Endothelial cell of umbilical vein (primary cell): ENCODE data around the gene FAM200C. TPM values are rescaled to one million over a fixed set of nuclear protein-coding genes. Genes with fewer than 3 reads are reported as not detected.

Source experiments
- BruUV-seq: library from RNA; stranded (reverse); fragments of 400-500 nt; replicated peaks from 2 replicates; lab custom pipeline; 2021; lab: Mats Ljungman, UMichigan
- CTCF ChIA-PET: fragments of 300-600, 350-600 bp; sonication (Branson Sonifier 250); formaldehyde crosslinking; loops from one replicate; lab custom pipeline; 2021; ENCODE audit warnings: antibody characterized with exemption, inconsistent platforms; lab: Charles Lee
- POLR2A ChIA-PET: fragments of 300-600, 350-600 bp; sonication (Branson Sonifier 250); formaldehyde crosslinking; loops from one replicate; lab custom pipeline; 2021; ENCODE audit warnings: antibody characterized with exemption, inconsistent platforms; lab: Charles Lee
- DNase-seq: peaks from one replicate; pipeline ENCODE4 v3.0.0-alpha.2; 2011; ENCODE audit warnings: low read depth, low spot score
- FAIRE-seq: peaks from 2 replicates; lab custom pipeline; 2011; peaks lifted over from hg19 to GRCh38; lab: Jason Lieb, UNC
- H2AFZ ChIP-seq: 2 replicates; pipeline ENCODE4 v1.6.0; 2012; ENCODE audit warnings: low read depth, low read length, control low read depth, inconsistent platforms
- H3K27ac ChIP-seq: 2 replicates; pipeline ENCODE4 v1.5.1; 2011; ENCODE audit warnings: low read depth, mild to moderate bottlenecking, control low read depth, low read length, moderate library complexity; ENCODE audit not compliant: insufficient read depth
- H3K27me3 ChIP-seq, 2 experiments: 2 replicates each; pipeline versions ENCODE4 v1.6.0 to v1.6.1; 2011; ENCODE audit warnings: low read length in 2 of 2, mixed read lengths in 1 of 2; ENCODE audit not compliant: control insufficient read depth in 2 of 2, insufficient read depth in 2 of 2
- H3K36me3 ChIP-seq, 2 experiments: 2 replicates in 1 of 2; 3 replicates in 1 of 2; pipeline ENCODE4 v1.5.1; 2011; ENCODE audit warnings: low read length in 2 of 2, mild to moderate bottlenecking in 1 of 2, moderate library complexity in 1 of 2; ENCODE audit not compliant: control insufficient read depth in 2 of 2, insufficient read depth in 2 of 2; ENCODE audit errors: extremely low read depth in 1 of 2
- H3K4me1 ChIP-seq: 3 replicates; pipeline ENCODE4 v1.5.1; 2011; ENCODE audit warnings: mild to moderate bottlenecking, low read length; ENCODE audit not compliant: control insufficient read depth, insufficient read depth; ENCODE audit errors: extremely low read depth
- H3K4me2 ChIP-seq: 2 replicates; pipeline ENCODE4 v1.6.1; 2011; ENCODE audit warnings: low read length, control low read depth, mixed read lengths; ENCODE audit not compliant: insufficient read depth
- H3K4me3 ChIP-seq, 3 experiments: fragments of 200-600 bp in 1 of 3; sonication (generic), shearing (Covaris generic) in 1 of 3; replicated peaks in 1 of 3; 2 replicates each; pipeline ENCODE4 v1.5.1; 2011 to 2016; ENCODE audit warnings: control low read depth in 3 of 3, low read length in 3 of 3, mild to moderate bottlenecking in 2 of 3, inconsistent platforms in 1 of 3, low read depth in 1 of 3, moderate library complexity in 1 of 3; ENCODE audit not compliant: insufficient read depth in 1 of 3
- H3K79me2 ChIP-seq: 2 replicates; pipeline ENCODE4 v1.6.0; 2012; ENCODE audit warnings: low read length, inconsistent platforms; ENCODE audit not compliant: control insufficient read depth, insufficient read depth
- H3K9ac ChIP-seq: replicated peaks from 2 replicates; pipeline ENCODE3; 2011; ENCODE audit warnings: low read length, control low read depth; ENCODE audit not compliant: insufficient read depth; ENCODE audit errors: extremely low read depth
- H3K9me1 ChIP-seq: replicated peaks from 3 replicates; pipeline ENCODE4 v1.6.0; 2011; ENCODE audit warnings: mild to moderate bottlenecking, low read length; ENCODE audit not compliant: control insufficient read depth, insufficient read depth; ENCODE audit errors: extremely low read depth
- H3K9me3 ChIP-seq: replicated peaks from 2 replicates; pipeline ENCODE4 v1.5.1; 2012; ENCODE audit warnings: low read length, inconsistent platforms; ENCODE audit not compliant: control insufficient read depth, insufficient read depth
- H4K20me1 ChIP-seq: replicated peaks from 2 replicates; pipeline ENCODE3; 2011; ENCODE audit warnings: mild to moderate bottlenecking, low read length; ENCODE audit not compliant: control insufficient read depth, insufficient read depth; ENCODE audit errors: extremely low read depth
- CTCF ChIP-seq, 2 donors: IDR thresholded peaks; 1 replicate in 1 of 2; 2 replicates in 1 of 2; pipeline ENCODE4 v1.5.1; 2011; ENCODE audit warnings: low read length in 2 of 2, mild to moderate bottlenecking in 2 of 2, moderate library complexity in 2 of 2, control low read depth in 1 of 2, inconsistent platforms in 1 of 2, low read depth in 1 of 2; ENCODE audit not compliant: insufficient read depth in 1 of 2; ENCODE audit errors: extremely low read depth in 1 of 2
- EZH2 ChIP-seq: IDR thresholded peaks from 2 replicates; pipeline ENCODE4 v1.6.1; 2012; ENCODE audit warnings: borderline replicate concordance, low read depth, mild to moderate bottlenecking, moderate library complexity, low read length, inconsistent platforms; ENCODE audit not compliant: severe bottlenecking
- FOS ChIP-seq: IDR thresholded peaks from 2 replicates; pipeline ENCODE4 v1.6.1; 2011; ENCODE audit warnings: mild to moderate bottlenecking, low read length, moderate library complexity, borderline replicate concordance; ENCODE audit not compliant: insufficient read depth
- GATA2 ChIP-seq: IDR thresholded peaks from 2 replicates; pipeline ENCODE4 v1.7.0; 2011; ENCODE audit warnings: low read depth, mild to moderate bottlenecking, moderate library complexity, mixed read lengths, low read length; ENCODE audit not compliant: insufficient read length, insufficient read depth
- JUN ChIP-seq: IDR thresholded peaks from 2 replicates; pipeline ENCODE4 v1.6.1; 2011; ENCODE audit warnings: borderline replicate concordance, low read depth; ENCODE audit not compliant: insufficient read length, insufficient read depth
- MAX ChIP-seq: IDR thresholded peaks from 2 replicates; pipeline ENCODE4 v1.6.1; 2011; ENCODE audit not compliant: insufficient read depth, insufficient read length
- MYC ChIP-seq: IDR thresholded peaks from one replicate; pipeline ENCODE4 v1.6.1; 2011; ENCODE audit warnings: mild to moderate bottlenecking, low read depth, low read length
- POLR2A ChIP-seq: IDR thresholded peaks from 2 replicates; pipeline ENCODE4 v1.6.1; 2012; ENCODE audit warnings: low read depth, mild to moderate bottlenecking, control low read depth, low read length
- POLR2AphosphoS5 ChIP-seq: IDR thresholded peaks from 2 replicates; pipeline ENCODE4 v1.6.1; 2012; ENCODE audit warnings: low read depth, mild to moderate bottlenecking, control low read depth, low read length, moderate library complexity; ENCODE audit not compliant: insufficient read depth
- dilution Hi-C: fragments of 300-500 bp; cut with MboI; formaldehyde crosslinking; loops from one replicate; pipeline ENCODE4 v1.15.0; 2019; ENCODE audit warnings: low sequenced_read_pairs; ENCODE audit not compliant: extremely low pct_ligation_motif_present
- intact Hi-C: fragments of 100-400 bp; cut with micrococcal nuclease; formaldehyde crosslinking; loops from one replicate; pipeline ENCODE4 v1.10.0; 2022
- polyA plus RNA-seq, 4 experiments: library from polyadenylated mRNA; depleted of rRNA in 3 of 4; stranded (reverse) in 3 of 4; unstranded in 1 of 4; fragments of >200 nt; gene quantifications; 2 replicates each; pipeline versions ENCODE4 v1.2.1 to v1.2.3, GENCODE V29; 2011 to 2012; ENCODE audit warnings: missing spikeins in 1 of 4
- total RNA-seq: library from RNA; stranded (reverse); gene quantifications from 2 replicates; pipeline ENCODE4 v1.2.3, GENCODE V29; 2021

Gene FAM200C
- total and polyA plus RNA-seq, 2 donors (not counting 3 experiments of a cell fraction or from before 2014, with no cell fraction given): 0.76 to 2.7 TPM

GRCh38 chr5:160371294-160371693, 28.6 kb downstream of the FAM200C start:
- Histone ChIP-seq H3K36me3 (no peaks in the 10 kb centered on the region), H3K9me3 (no peaks in the 10 kb centered on the region), H3K27ac (no peak overlapping the region), H3K9me1 (no peaks in the 10 kb centered on the region), H4K20me1 (no peaks in the 10 kb centered on the region), H3K9ac (no peak overlapping the region), H2AFZ (no peak overlapping the region), H3K79me2 (no peaks in the 10 kb centered on the region), H3K4me1 (peaks cover 7% of the 10 kb centered on the region), H3K4me2 (no peak overlapping the region), H3K27me3 (peaks cover 58 to 66% of the 10 kb centered on the region in 2 experiments), H3K4me3 (no peak overlapping the region)
- CTCF ChIA-PET: interaction anchor here (1.0 to 2.9 kb wide), 4 partner anchors 9 to 350 kb away, joined by 3 to 23 read pairs (median 12); no protein-coding TSS in a partner anchor
- FAIRE-seq: no peak
- no TSS peak for BruUV-seq
- no peak for TF ChIP-seq CTCF (IDR thresholded peaks at IDR 0.05; ENCODE audit: extremely low read depth in 1 of 2, insufficient read depth in 1 of 2, low read depth in 1 of 2, low read length in 2 of 2)
- TF ChIP-seq MYC: no peak
- no peak for TF ChIP-seq POLR2A
- no peak for TF ChIP-seq MAX
- TF ChIP-seq GATA2: no peak
- TF ChIP-seq EZH2: no peak
- TF ChIP-seq JUN: no peak
- no peak for TF ChIP-seq FOS
- TF ChIP-seq POLR2AphosphoS5: no peak
- POLR2A ChIA-PET: no interaction called here
- dilution Hi-C loops: no loop called here
- intact Hi-C loops: no loop called here
- no peak for DNase-seq
